Liver (tissue), 9 donors: ENCODE results near the gene ETAA1. TPM values are rescaled to one million over a fixed set of nuclear protein-coding genes. Genes with fewer than 3 reads are reported as not detected.

Experiments
- DNase-seq: peaks from one replicate; pipeline ENCODE4 v3.0.0-alpha.2; 2017; ENCODE audit warnings: low spot score
- H3K27ac ChIP-seq, 2 donors: one replicate each; pipeline ENCODE4 v1.7.0; 2013; ENCODE audit warnings: inconsistent platforms in 2 of 2, low read length in 2 of 2, control low read depth in 1 of 2, low read depth in 1 of 2, mild to moderate bottlenecking in 1 of 2
- H3K27me3 ChIP-seq, 4 donors: one replicate each; pipeline versions ENCODE4 v1.6.1 to v1.7.0; 2013; ENCODE audit warnings: low read length in 3 of 4, inconsistent platforms in 1 of 4, mild to moderate bottlenecking in 1 of 4, moderate library complexity in 1 of 4; ENCODE audit not compliant: control insufficient read depth in 4 of 4, insufficient read depth in 4 of 4
- H3K36me3 ChIP-seq, 4 donors: one replicate each; pipeline versions ENCODE4 v1.6.1 to v1.7.0; 2013; ENCODE audit warnings: low read length in 3 of 4, mild to moderate bottlenecking in 3 of 4, low read depth in 1 of 4, moderate library complexity in 1 of 4; ENCODE audit not compliant: control insufficient read depth in 4 of 4, insufficient read depth in 3 of 4
- H3K4me1 ChIP-seq, 4 donors: one replicate each; pipeline versions ENCODE4 v1.6.1 to v1.7.0; 2013; ENCODE audit warnings: low read length in 3 of 4, mild to moderate bottlenecking in 3 of 4, moderate library complexity in 1 of 4; ENCODE audit not compliant: control insufficient read depth in 4 of 4, insufficient read depth in 4 of 4
- H3K4me3 ChIP-seq, 3 donors: one replicate each; pipeline versions ENCODE4 v1.6.1 to v1.7.0; 2013; ENCODE audit warnings: low read length in 3 of 3, control low read depth in 1 of 3, low read depth in 1 of 3, mild to moderate bottlenecking in 1 of 3
- H3K9ac ChIP-seq, 2 donors: one replicate each; pipeline ENCODE4 v1.7.0; 2013; ENCODE audit warnings: low read length in 2 of 2, mild to moderate bottlenecking in 2 of 2, moderate library complexity in 2 of 2, control low read depth in 1 of 2, low read depth in 1 of 2
- H3K9me3 ChIP-seq, 4 donors: one replicate each; pipeline versions ENCODE4 v1.6.1 to v1.7.0; 2013; ENCODE audit warnings: low read length in 3 of 4; ENCODE audit not compliant: control insufficient read depth in 4 of 4
- EGR1 ChIP-seq, 2 donors: IDR thresholded peaks; 2 replicates each; pipeline ENCODE4 v1.6.1; 2016 to 2018; ENCODE audit warnings: antibody characterized with exemption in 2 of 2, low read depth in 2 of 2
- FOXA1 ChIP-seq: IDR thresholded peaks from 2 replicates; pipeline ENCODE4 v1.6.1; 2016; ENCODE audit warnings: antibody characterized with exemption
- FOXA2 ChIP-seq: IDR thresholded peaks from 2 replicates; pipeline ENCODE4 v1.6.1; 2016; ENCODE audit warnings: antibody characterized with exemption
- GABPA ChIP-seq, 2 donors: IDR thresholded peaks in 1 of 2; conservative IDR thresholded peaks in 1 of 2; 2 replicates each; pipeline ENCODE4 v1.6.1; 2016; ENCODE audit warnings: antibody characterized with exemption in 2 of 2, mild to moderate bottlenecking in 1 of 2, moderate library complexity in 1 of 2
- HNF4A ChIP-seq, 2 donors: conservative IDR thresholded peaks; 2 replicates each; pipeline ENCODE4 v1.6.1; 2016; ENCODE audit warnings: antibody characterized with exemption in 2 of 2, mild to moderate bottlenecking in 2 of 2
- HNF4G ChIP-seq: IDR thresholded peaks from 2 replicates; pipeline ENCODE4 v1.6.1; 2016; ENCODE audit warnings: antibody characterized with exemption
- JUND ChIP-seq, 2 donors: IDR thresholded peaks; 2 replicates each; pipeline ENCODE4 v1.6.1; 2016; ENCODE audit warnings: antibody characterized with exemption in 2 of 2
- NR2F2 ChIP-seq: IDR thresholded peaks from 2 replicates; pipeline ENCODE4 v1.6.1; 2016; ENCODE audit warnings: antibody characterized with exemption
- RAD21 ChIP-seq, 2 donors: IDR thresholded peaks; 2 replicates each; pipeline ENCODE4 v1.6.1; 2016; ENCODE audit warnings: antibody characterized with exemption in 2 of 2, mild to moderate bottlenecking in 2 of 2
- RXRA ChIP-seq, 2 donors: IDR thresholded peaks; 2 replicates each; pipeline ENCODE4 v1.6.1; 2017 to 2018; ENCODE audit warnings: antibody characterized with exemption in 2 of 2, mild to moderate bottlenecking in 1 of 2
- SP1 ChIP-seq: IDR thresholded peaks from 2 replicates; pipeline ENCODE4 v1.6.1; 2018; ENCODE audit warnings: antibody characterized with exemption, mild to moderate bottlenecking
- TAF1 ChIP-seq: conservative IDR thresholded peaks from 2 replicates; pipeline ENCODE4 v1.6.1; 2016; ENCODE audit warnings: antibody characterized with exemption, mild to moderate bottlenecking
- YY1 ChIP-seq: IDR thresholded peaks from 2 replicates; pipeline ENCODE4 v1.6.1; 2016; ENCODE audit warnings: antibody characterized with exemption, mild to moderate bottlenecking
- WGBS: extraction: QIAGEN DNeasy Blood & Tissue Kit; methylation state at CpG from one replicate; pipeline ENCODE4 v1.1.7; 2013; 5-methylcytosine and 5-hydroxymethylcytosine counted together
- polyA plus RNA-seq, 2 donors: library from polyadenylated mRNA; stranded (reverse) in 1 of 2; unstranded in 1 of 2; fragments of 200-250 nt in 1 of 2; fragments of >200 nt in 1 of 2; fragmentation: Nextera tagmentation in 1 of 2; extraction: Ambion mirVana in 1 of 2; gene quantifications; one replicate each; pipeline versions ENCODE4 v1.2.1 to v1.2.3, GENCODE V29; 2013 to 2015
- total RNA-seq, 2 donors: library from RNA; depleted of rRNA; stranded (reverse); fragments of >200 nt; gene quantifications; one replicate each; pipeline ENCODE4 v1.2.3, GENCODE V29; 2014
- TF ChIP-seq, protein P1 (sequence below): IDR thresholded peaks from 2 replicates; pipeline ENCODE4 v1.6.1; 2016; ENCODE audit warnings: antibody characterized with exemption
- TF ChIP-seq, protein P2 (sequence below): IDR thresholded peaks from 2 replicates; pipeline ENCODE4 v1.6.1; 2016; ENCODE audit warnings: antibody characterized with exemption
- TF ChIP-seq, protein P3 (sequence below): IDR thresholded peaks from 2 replicates; pipeline ENCODE4 v1.6.1; 2016; ENCODE audit warnings: antibody characterized with exemption, mild to moderate bottlenecking
- TF ChIP-seq, protein P4 (sequence below): fragments of 150-350 bp; IDR thresholded peaks from 2 replicates; pipeline ENCODE4 v1.5.1; 2017; ENCODE audit warnings: improper control_type of control experiment, low read depth, low read length; ENCODE audit not compliant: missing input control
- TF ChIP-seq, protein P5 (sequence below): IDR thresholded peaks from 2 replicates; pipeline ENCODE4 v1.6.1; 2016; ENCODE audit warnings: antibody characterized with exemption
- donor health status: healthy.
- donor health status: healthy.
- donor health status: healthy.
- donor health status: healthy.
- donor health status: healthy.

Gene ETAA1
- total and polyA plus RNA-seq, 4 donors: 2.9 to 7.7 (median 4.9) TPM

DNA sequence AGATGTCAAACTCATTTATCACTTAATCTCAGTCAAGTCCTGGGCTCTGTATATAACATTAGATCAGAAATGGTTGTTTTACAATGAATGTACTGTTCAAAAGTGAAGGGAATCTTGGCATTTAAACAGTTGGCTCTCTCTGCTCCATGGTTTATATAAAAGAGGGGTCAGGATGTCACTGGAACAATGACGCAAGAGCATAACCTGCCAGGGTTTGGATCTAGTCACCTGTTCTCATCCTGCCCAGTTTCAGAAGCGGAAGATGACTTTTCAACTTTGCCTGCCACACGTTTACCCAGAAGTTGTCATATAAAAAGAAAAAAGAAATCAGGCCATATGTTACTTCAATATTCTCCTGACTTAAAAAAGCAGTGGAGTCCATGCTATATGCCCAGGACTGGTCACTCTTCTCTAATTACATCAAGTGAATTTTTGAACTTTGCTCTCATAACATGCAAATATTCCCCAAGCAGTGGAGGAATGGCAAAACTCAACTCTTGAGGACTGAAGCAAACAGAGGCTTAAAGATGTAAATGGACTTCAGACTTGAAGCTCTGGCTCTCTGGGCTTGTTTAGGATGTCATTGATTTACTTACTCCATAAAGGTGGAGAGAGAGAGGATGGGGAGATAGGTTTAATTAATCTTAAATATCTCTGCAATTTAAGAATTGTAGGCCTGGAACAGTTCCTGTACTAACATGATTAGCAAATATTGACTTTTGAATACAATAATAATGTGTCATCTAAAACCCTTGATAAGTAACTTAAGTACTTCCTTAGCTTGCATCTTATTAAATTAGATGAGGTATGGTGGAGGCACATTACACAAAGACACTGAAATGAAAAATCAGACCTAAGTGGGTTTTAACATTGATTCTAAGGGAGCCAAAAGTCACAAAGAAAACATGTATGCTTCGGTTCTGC is 58.3 kb downstream of the ETAA1 start:
- no peaks in the 10 kb centered on the region for H3K9me3 ChIP-seq
- peak overlapping the region; percentile 45 to 63 for H3K27ac ChIP-seq
- TF ChIP-seq SP1 (no peak), RXRA (IDR thresholded peaks at IDR 0.05) (peak in 1 of 2 donors; percentile 63), HNF4G (no peak), JUND (IDR thresholded peaks at IDR 0.05) (peak in 1 of 2 donors; percentile 9), HNF4A (conservative IDR thresholded peaks at IDR 0.05) (peak in 1 of 2 donors; percentile 37), GABPA (IDR thresholded peaks at IDR 0.05 in 1 of 2, conservative IDR thresholded peaks at IDR 0.05 in 1 of 2) (peak in 1 of 2 donors; percentile 32), NR2F2 (peak; percentile 46), RAD21 (IDR thresholded peaks at IDR 0.05) (peak in 1 of 2 donors; percentile 10), YY1 (peak; percentile 25), FOXA2 (no peak), TAF1 (no peak), EGR1 (IDR thresholded peaks at IDR 0.05; ENCODE audit: low read depth in 2 of 2) (no peak), FOXA1 (no peak)
- TF ChIP-seq, protein P1, sequence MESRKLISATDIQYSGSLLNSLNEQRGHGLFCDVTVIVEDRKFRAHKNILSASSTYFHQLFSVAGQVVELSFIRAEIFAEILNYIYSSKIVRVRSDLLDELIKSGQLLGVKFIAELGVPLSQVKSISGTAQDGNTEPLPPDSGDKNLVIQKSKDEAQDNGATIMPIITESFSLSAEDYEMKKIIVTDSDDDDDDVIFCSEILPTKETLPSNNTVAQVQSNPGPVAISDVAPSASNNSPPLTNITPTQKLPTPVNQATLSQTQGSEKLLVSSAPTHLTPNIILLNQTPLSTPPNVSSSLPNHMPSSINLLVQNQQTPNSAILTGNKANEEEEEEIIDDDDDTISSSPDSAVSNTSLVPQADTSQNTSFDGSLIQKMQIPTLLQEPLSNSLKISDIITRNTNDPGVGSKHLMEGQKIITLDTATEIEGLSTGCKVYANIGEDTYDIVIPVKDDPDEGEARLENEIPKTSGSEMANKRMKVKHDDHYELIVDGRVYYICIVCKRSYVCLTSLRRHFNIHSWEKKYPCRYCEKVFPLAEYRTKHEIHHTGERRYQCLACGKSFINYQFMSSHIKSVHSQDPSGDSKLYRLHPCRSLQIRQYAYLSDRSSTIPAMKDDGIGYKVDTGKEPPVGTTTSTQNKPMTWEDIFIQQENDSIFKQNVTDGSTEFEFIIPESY: no peak
- TF ChIP-seq, protein P2, sequence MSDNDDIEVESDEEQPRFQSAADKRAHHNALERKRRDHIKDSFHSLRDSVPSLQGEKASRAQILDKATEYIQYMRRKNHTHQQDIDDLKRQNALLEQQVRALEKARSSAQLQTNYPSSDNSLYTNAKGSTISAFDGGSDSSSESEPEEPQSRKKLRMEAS: peak; percentile 29
- TF ChIP-seq, protein P3, sequence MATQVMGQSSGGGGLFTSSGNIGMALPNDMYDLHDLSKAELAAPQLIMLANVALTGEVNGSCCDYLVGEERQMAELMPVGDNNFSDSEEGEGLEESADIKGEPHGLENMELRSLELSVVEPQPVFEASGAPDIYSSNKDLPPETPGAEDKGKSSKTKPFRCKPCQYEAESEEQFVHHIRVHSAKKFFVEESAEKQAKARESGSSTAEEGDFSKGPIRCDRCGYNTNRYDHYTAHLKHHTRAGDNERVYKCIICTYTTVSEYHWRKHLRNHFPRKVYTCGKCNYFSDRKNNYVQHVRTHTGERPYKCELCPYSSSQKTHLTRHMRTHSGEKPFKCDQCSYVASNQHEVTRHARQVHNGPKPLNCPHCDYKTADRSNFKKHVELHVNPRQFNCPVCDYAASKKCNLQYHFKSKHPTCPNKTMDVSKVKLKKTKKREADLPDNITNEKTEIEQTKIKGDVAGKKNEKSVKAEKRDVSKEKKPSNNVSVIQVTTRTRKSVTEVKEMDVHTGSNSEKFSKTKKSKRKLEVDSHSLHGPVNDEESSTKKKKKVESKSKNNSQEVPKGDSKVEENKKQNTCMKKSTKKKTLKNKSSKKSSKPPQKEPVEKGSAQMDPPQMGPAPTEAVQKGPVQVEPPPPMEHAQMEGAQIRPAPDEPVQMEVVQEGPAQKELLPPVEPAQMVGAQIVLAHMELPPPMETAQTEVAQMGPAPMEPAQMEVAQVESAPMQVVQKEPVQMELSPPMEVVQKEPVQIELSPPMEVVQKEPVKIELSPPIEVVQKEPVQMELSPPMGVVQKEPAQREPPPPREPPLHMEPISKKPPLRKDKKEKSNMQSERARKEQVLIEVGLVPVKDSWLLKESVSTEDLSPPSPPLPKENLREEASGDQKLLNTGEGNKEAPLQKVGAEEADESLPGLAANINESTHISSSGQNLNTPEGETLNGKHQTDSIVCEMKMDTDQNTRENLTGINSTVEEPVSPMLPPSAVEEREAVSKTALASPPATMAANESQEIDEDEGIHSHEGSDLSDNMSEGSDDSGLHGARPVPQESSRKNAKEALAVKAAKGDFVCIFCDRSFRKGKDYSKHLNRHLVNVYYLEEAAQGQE: no peak
- TF ChIP-seq, protein P4, sequence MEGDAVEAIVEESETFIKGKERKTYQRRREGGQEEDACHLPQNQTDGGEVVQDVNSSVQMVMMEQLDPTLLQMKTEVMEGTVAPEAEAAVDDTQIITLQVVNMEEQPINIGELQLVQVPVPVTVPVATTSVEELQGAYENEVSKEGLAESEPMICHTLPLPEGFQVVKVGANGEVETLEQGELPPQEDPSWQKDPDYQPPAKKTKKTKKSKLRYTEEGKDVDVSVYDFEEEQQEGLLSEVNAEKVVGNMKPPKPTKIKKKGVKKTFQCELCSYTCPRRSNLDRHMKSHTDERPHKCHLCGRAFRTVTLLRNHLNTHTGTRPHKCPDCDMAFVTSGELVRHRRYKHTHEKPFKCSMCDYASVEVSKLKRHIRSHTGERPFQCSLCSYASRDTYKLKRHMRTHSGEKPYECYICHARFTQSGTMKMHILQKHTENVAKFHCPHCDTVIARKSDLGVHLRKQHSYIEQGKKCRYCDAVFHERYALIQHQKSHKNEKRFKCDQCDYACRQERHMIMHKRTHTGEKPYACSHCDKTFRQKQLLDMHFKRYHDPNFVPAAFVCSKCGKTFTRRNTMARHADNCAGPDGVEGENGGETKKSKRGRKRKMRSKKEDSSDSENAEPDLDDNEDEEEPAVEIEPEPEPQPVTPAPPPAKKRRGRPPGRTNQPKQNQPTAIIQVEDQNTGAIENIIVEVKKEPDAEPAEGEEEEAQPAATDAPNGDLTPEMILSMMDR: no peak
- TF ChIP-seq, protein P5, sequence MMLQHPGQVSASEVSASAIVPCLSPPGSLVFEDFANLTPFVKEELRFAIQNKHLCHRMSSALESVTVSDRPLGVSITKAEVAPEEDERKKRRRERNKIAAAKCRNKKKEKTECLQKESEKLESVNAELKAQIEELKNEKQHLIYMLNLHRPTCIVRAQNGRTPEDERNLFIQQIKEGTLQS: peak; percentile 20
- no peaks in the 10 kb centered on the region for H3K36me3 ChIP-seq
- H3K4me1 ChIP-seq: peaks cover 0 to 7% (median 0%) of the 10 kb centered on the region in 4 donors
- no peak overlapping the region for H3K9ac ChIP-seq
- no peak overlapping the region for H3K4me3 ChIP-seq
- H3K27me3 ChIP-seq: no peaks in the 10 kb centered on the region
- no peak for DNase-seq
- 46% methylated on average over 4 of the region's 4 CpGs for WGBS
